Retinal pigment epithelial cell (primary cell): ENCODE data around the gene RPH3AL.
"Not testable (repeated sequence)": the region's sequence is repeated elsewhere in the genome, so short reads cannot be mapped to it uniquely, and the experiment has no call there.

ENCODE experiments used
- DNase-seq: peaks from one replicate; pipeline ENCODE4 v3.0.0-alpha.2; 2010; ENCODE audit warnings: low read depth
- H3K4me3 ChIP-seq: 2 replicates; pipeline ENCODE4 v1.5.1; 2011; ENCODE audit warnings: mild to moderate bottlenecking, low read length, control low read depth, moderate library complexity
- CTCF ChIP-seq: conservative IDR thresholded peaks from 2 replicates; pipeline ENCODE4 v1.5.1; 2011; ENCODE audit warnings: low read depth, low read length, control low read depth, inconsistent platforms

The RPH3AL gene

GRCh38 chr17:321386-321941, 31.1 kb downstream of the RPH3AL start:
- H3K4me3 ChIP-seq: no peak overlapping the region
- TF ChIP-seq CTCF: no peak
- no peak for DNase-seq

GRCh38 chr17:320809-321385, 31.7 kb downstream of the RPH3AL start:
- DNase-seq: no peak
- no peak overlapping the region for H3K4me3 ChIP-seq
- TF ChIP-seq CTCF: no peak

GRCh38 chr17:320139-320538, 32.5 kb downstream of the RPH3AL start:
- no peak for TF ChIP-seq CTCF
- DNase-seq: no peak
- no peak overlapping the region for H3K4me3 ChIP-seq

GRCh38 chr17:319266-319665, 33.3 kb downstream of the RPH3AL start:
- no peak overlapping the region for H3K4me3 ChIP-seq
- TF ChIP-seq CTCF: no peak
- no peak for DNase-seq

GRCh38 chr17:317070-317469, 35.5 kb downstream of the RPH3AL start:
- DNase-seq, H3K4me3 ChIP-seq: not testable (repeated sequence)

GRCh38 chr17:315399-315798, 37.2 kb downstream of the RPH3AL start:
- not testable (repeated sequence) for DNase-seq, H3K4me3 ChIP-seq

GRCh38 chr17:314614-314944, 38.0 kb downstream of the RPH3AL start:
- not testable (repeated sequence) for DNase-seq, H3K4me3 ChIP-seq

- no peak overlapping the region for H3K4me3 ChIP-seq
- TF ChIP-seq CTCF: no peak
- no peak for DNase-seq
These were observed 38.5 kb downstream of the RPH3AL start for GRCh38 chr17:313911-314613.
